ENCODE results near the gene HDAC4. TPM values are rescaled to one million over a fixed set of nuclear protein-coding genes. Genes with fewer than 3 reads are reported as not detected.

HDAC4 gene
- total and polyA plus RNA-seq, 2 of the 4 experiments (the other 2 are of a cell fraction) = 4.1 to 7.2 TPM

GRCh38 chr2:239103125-239104098 is 297.4 kb downstream of the HDAC4 start:
- Histone ChIP-seq H3K23ac (ENCODE audit: low read depth, low read length) (no peak overlapping the region), H4K91ac (ENCODE audit: insufficient read depth, low read depth, low read length) (no peak overlapping the region), H2BK20ac (ENCODE audit: low read depth, low read length) (no peak overlapping the region), H3K14ac (replicated peaks; ENCODE audit: low read depth, low read length) (no peak overlapping the region), H4K8ac (ENCODE audit: low read depth in 2 of 2, low read length in 2 of 2) (no peak overlapping the region), H2BK15ac (ENCODE audit: low read depth, low read length) (no peak overlapping the region), H2AFZ (replicated peaks; ENCODE audit: low read length, poor library complexity) (no peak overlapping the region), H3K27me3 (ENCODE audit: control insufficient read depth, insufficient read depth, low read length) (no peaks in the 10 kb centered on the region), H3K79me1 (ENCODE audit: low read depth in 1 of 2, low read length in 2 of 2) (no peaks in the 10 kb centered on the region), H3K4me3 (ENCODE audit: insufficient read depth, low read depth, low read length) (no peak overlapping the region), H3K9me3 (ENCODE audit: control insufficient read depth, insufficient read depth, low read length) (no peaks in the 10 kb centered on the region), H3K9me1 (ENCODE audit: insufficient read depth, low read length) (no peaks in the 10 kb centered on the region), H2BK120ac (ENCODE audit: low read depth, low read length) (no peak overlapping the region), H2AK9ac (replicated peaks; ENCODE audit: low read depth, low read length, poor library complexity) (no peak overlapping the region), H3K4me1 (ENCODE audit: control insufficient read depth, insufficient read depth, low read length) (no peaks in the 10 kb centered on the region), H3K9ac (ENCODE audit: low read depth, low read length) (no peak overlapping the region), H3K4me2 (ENCODE audit: low read depth, low read length) (no peak overlapping the region), H3K27ac (ENCODE audit: insufficient read depth, low read length) (no peak overlapping the region), H2AK5ac (ENCODE audit: low read depth, low read length) (no peak overlapping the region), H3K4ac (ENCODE audit: low read depth, low read length) (no peak overlapping the region), H4K20me1 (ENCODE audit: insufficient read depth, low read length) (no peaks in the 10 kb centered on the region), H3K18ac (ENCODE audit: low read depth, low read length) (no peak overlapping the region), H4K5ac (ENCODE audit: low read depth, low read length) (no peak overlapping the region), H2BK5ac (ENCODE audit: low read depth, low read length, poor library complexity, severe bottlenecking) (no peak overlapping the region), H3K36me3 (ENCODE audit: control insufficient read depth, insufficient read depth, low read length) (peaks cover 57% of the 10 kb centered on the region), H3K56ac (ENCODE audit: extremely low read depth, insufficient read depth, low read length) (no peak overlapping the region)
- in situ Hi-C loops (cut with MboI; ENCODE audit: low sequenced_read_pairs) = no loop called here
- WGBS, 2 experiments (ENCODE audit: extremely low coverage in 2 of 2, insufficient read length in 1 of 2) = 98% methylated on average over 12 of the region's 30 CpGs; no CpG with 5 or more reads in 1 of the 2 experiments
- dilution Hi-C loops (cut with HindIII; ENCODE audit: low sequenced_read_pairs, unreplicated experiment) = no loop called here
- no peak for DNase-seq
- CTCF ChIA-PET = no interaction called here
- ATAC-seq (ENCODE audit: low read depth) = no peak
- BruUV-seq (replicated peaks) = no TSS peak
- POLR2A ChIA-PET (ENCODE audit: unreplicated experiment) = no interaction called here
- intact Hi-C loops (cut with micrococcal nuclease) = no loop called here
- no peak for TF ChIP-seq RAD21 (IDR thresholded peaks at IDR 0.05; ENCODE audit: low read length)
- no peak for TF ChIP-seq MXI1 (IDR thresholded peaks at IDR 0.05; ENCODE audit: borderline replicate concordance, low read depth, low read length)
- TF ChIP-seq, protein P1, sequence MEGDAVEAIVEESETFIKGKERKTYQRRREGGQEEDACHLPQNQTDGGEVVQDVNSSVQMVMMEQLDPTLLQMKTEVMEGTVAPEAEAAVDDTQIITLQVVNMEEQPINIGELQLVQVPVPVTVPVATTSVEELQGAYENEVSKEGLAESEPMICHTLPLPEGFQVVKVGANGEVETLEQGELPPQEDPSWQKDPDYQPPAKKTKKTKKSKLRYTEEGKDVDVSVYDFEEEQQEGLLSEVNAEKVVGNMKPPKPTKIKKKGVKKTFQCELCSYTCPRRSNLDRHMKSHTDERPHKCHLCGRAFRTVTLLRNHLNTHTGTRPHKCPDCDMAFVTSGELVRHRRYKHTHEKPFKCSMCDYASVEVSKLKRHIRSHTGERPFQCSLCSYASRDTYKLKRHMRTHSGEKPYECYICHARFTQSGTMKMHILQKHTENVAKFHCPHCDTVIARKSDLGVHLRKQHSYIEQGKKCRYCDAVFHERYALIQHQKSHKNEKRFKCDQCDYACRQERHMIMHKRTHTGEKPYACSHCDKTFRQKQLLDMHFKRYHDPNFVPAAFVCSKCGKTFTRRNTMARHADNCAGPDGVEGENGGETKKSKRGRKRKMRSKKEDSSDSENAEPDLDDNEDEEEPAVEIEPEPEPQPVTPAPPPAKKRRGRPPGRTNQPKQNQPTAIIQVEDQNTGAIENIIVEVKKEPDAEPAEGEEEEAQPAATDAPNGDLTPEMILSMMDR (conservative IDR thresholded peaks at IDR 0.05; ENCODE audit: low read depth, low read length) = no peak
- no peak for TF ChIP-seq FOS (IDR thresholded peaks at IDR 0.05; ENCODE audit: low read depth, low read length)
- TF ChIP-seq SMC3 (IDR thresholded peaks at IDR 0.05; ENCODE audit: low read depth, low read length) = no peak
- no peak for TF ChIP-seq NFE2L2 (IDR thresholded peaks at IDR 0.05; ENCODE audit: low read depth, low read length)
- TF ChIP-seq CEBPB (IDR thresholded peaks at IDR 0.05; ENCODE audit: low read depth, low read length) = no peak
- TF ChIP-seq ELK1 (IDR thresholded peaks at IDR 0.05; ENCODE audit: borderline replicate concordance, low read depth, low read length) = no peak
- no peak for TF ChIP-seq CHD1 (IDR thresholded peaks at IDR 0.05; ENCODE audit: low read depth, low read length)
- no peak for TF ChIP-seq RCOR1 (IDR thresholded peaks at IDR 0.05; ENCODE audit: insufficient replicate concordance, low read length)
- TF ChIP-seq POLR2A (IDR thresholded peaks at IDR 0.05; ENCODE audit: low read depth, low read length) = no peak
- TF ChIP-seq, protein P2, sequence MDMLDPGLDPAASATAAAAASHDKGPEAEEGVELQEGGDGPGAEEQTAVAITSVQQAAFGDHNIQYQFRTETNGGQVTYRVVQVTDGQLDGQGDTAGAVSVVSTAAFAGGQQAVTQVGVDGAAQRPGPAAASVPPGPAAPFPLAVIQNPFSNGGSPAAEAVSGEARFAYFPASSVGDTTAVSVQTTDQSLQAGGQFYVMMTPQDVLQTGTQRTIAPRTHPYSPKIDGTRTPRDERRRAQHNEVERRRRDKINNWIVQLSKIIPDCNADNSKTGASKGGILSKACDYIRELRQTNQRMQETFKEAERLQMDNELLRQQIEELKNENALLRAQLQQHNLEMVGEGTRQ (IDR thresholded peaks at IDR 0.05; ENCODE audit: low read depth, low read length) = no peak
- TF ChIP-seq BHLHE40 (IDR thresholded peaks at IDR 0.05; ENCODE audit: low read depth, low read length) = no peak
- no peak for TF ChIP-seq MAFK (IDR thresholded peaks at IDR 0.05; ENCODE audit: low read depth, low read length)
- no peak for TF ChIP-seq MAZ (IDR thresholded peaks at IDR 0.05; ENCODE audit: borderline replicate concordance, low read depth, low read length)

Measured in IMR-90 (cell line).